ENCODE data around the gene ATAD2B.
"Not testable (repeated sequence)": the region's sequence is repeated elsewhere in the genome, so short reads cannot be mapped to it uniquely, and the experiment has no call there.

ATAD2B gene

DNA sequence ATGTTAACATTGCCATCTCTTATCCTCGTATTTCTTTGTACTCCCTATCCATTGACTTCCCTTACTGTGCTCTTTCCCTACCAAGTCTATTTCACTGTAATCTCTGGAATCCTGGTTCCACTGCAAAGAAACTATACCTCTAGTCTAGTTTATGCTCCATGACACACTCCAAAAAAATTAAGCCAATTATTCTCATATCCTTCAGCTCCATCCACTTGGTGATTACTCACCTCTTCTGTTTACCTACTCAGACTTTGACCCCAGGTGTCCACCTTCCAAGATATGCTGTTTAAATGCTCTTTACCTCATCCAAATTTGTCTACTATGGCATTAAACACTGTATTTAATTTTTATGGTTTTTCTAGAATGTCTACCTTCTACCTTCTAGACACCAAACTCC is 137.9 kb downstream of the ATAD2B start:
- no peak for DNase-seq (ENCODE audit: low spot score)

GRCh38 chr2:23788100-23788499 is 138.8 kb downstream of the ATAD2B start:
- DNase-seq (ENCODE audit: low spot score), result no peak

DNA sequence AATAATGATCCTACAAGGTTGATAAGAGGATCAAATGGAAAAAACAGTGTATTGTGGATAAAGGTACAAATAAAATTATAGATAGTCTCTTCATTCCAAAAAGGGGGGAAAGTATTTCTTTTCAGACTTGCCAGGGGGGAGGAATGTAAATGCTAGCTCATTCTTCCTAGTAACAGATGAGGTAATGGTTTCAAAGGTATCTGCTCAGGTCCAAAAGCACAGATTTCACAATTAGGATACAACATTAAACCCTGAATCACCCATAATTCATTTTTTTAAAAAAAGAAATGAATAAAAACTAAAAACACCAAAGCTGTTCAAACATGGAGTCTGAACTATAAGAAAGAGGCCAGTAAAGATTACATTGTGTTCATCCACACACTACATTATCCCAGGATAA is 142.0 kb downstream of the ATAD2B start:
- DNase-seq (ENCODE audit: low spot score), result no peak

- no peak for DNase-seq (ENCODE audit: low spot score)
These were observed 144.3 kb downstream of the ATAD2B start for GRCh38 chr2:23782646-23783045.

DNA sequence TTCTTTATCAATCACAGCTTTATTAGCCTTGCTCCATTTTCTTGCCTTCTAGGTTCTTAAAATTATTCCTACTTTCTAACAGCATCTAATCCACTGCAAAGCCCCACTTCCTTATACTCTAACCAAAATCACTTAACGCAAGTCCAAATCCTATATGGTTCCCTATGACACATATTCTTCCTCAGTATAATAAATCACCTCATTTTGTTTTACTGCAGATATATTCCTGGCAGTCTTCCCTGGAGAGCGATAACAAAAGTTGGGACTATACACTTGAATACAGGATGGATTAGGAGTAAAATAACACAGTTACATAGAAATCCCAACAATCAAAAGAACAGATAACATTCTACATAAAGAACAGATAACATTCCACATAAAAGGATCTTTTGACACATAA is 144.8 kb downstream of the ATAD2B start:
- no peak for DNase-seq (ENCODE audit: low spot score)

DNA sequence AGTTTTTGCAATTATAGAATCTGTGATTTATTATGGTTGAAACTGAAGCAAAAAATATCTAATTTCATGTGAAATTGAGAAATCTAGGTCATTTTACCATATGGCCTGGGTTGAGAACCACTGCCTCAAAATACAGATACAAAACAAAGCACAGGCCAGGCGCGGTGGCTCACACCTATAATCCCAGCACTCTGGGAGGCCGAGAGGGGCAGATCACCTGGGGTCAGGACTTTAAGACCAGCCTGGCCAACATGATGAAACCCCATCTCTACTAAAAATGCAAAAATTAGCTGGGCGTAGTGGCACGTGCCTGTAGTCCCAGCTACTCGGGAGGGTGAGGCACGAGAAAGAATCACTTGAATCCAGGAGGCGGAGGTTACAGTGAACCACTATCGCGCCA is 146.5 kb downstream of the ATAD2B start:
- not testable (repeated sequence) for DNase-seq (ENCODE audit: low spot score)

DNA sequence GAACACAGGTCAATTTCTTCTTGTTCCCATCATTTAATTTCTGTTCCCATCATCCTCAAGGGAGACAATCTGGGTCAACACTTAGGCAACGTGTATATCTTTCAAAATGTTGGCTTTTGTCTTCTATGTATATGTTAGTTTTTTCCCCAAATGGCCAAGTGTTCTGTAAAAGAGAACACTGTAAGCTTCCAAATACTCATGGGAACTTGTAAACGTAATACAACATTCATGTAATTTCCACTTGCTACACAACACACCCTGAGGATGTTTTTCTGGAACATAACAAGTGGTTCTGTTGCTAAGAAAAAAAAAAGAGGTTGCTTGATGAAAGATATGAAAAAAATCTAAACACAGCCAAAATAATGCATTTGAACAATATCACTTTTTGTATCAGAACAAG is 149.1 kb downstream of the ATAD2B start:
- DNase-seq (ENCODE audit: low spot score), result no peak

GRCh38 chr2:23776021-23776420 is 150.9 kb downstream of the ATAD2B start:
- DNase-seq (ENCODE audit: low spot score), result no peak

DNA sequence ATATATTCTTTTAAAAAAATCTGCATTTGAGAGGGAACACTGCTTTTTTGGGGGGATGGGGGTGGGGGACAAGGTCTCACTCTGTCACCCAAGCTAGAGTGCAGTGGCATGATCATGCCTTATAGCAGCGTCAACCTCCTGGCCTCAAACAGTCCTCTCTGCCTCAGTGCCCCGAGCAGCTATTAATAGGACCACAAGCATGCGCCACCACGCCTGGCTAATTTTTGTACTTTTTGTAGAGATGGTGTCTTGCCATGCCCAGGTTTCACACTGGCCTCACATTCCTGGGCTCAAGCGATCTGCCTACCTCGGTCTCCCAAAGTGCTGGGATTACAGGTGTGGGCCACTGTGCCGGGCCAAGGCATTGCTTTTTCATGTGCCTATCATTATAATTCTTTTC is 154.2 kb downstream of the ATAD2B start:
- no peak for DNase-seq (ENCODE audit: low spot score)

DNA sequence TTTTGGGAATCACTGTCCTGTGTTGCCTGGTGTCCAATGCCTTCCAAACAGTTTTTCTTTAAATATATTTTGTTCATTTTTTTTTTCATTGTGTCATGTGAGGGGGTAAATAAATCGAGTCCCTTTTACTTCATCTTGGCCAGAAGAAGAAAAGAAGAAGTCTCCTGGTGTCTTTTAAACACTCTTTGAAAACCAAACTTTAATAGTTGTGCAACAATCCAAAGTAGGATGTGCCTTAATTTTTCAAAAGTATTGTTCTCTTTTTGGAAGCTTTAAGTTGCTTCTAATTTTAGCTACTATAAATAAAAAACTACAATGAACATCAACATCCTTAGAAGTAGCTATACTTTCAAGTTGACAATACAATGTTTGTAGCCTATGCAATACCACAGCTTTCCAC is 154.9 kb downstream of the ATAD2B start:
- DNase-seq (ENCODE audit: low spot score), result no peak

- DNase-seq (ENCODE audit: low spot score), result no peak
These were observed 157.6 kb downstream of the ATAD2B start for GRCh38 chr2:23769364-23769763.

GRCh38 chr2:23767876-23768621 is 158.9 kb downstream of the ATAD2B start:
- DNase-seq (ENCODE audit: low spot score), result no peak

DNA sequence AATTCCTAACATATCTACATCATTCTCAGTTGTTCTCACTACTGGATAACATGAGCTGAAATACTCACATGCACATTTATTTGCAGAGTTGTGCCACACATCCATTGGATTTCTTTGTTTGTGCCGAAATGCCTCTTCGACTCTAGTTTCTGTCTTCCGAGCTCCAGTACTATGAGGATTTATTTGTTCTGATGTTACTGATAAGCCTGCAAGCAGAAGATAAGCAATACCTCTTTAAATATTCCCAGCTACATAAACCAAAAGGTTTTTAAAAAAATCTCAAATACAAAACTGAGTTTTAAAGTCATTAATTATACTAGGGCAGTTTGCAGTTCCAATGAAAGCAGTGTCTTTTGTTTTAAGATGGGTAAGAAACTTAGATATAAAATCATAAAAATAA is 164.8 kb downstream of the ATAD2B start:
- DNase-seq (ENCODE audit: low spot score), result no peak

DNA sequence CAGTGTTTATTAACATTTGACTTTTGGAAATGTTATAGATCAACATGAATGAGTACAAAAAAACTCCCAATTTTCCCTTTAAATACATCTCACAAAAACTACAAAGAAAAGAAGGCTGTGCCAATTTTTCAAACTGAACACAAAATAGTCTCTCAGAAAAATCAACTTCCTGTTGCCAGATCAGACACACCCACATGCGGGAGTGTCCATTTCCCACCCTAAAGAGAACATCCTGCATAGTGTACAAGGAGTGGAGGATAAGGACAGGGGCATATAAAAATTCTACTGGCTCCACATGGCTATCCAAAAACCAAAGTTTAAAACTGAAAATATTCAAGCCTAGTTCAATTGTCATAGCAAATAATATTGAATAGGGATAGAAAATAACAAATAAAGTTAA is 165.3 kb downstream of the ATAD2B start:
- DNase-seq (ENCODE audit: low spot score), result no peak

GRCh38 chr2:23760736-23761135 is 166.2 kb downstream of the ATAD2B start:
- DNase-seq (ENCODE audit: low spot score), result peak; percentile 20

- DNase-seq (ENCODE audit: low spot score), result peak; percentile 46
These were observed 169.1 kb downstream of the ATAD2B start for GRCh38 chr2:23757686-23758433.

- DNase-seq (ENCODE audit: low spot score), result no peak
These were observed 170.2 kb downstream of the ATAD2B start for GRCh38 chr2:23756593-23757292.

- DNase-seq (ENCODE audit: low spot score), result no peak
These were observed 172.0 kb downstream of the ATAD2B start for GRCh38 chr2:23754970-23755369.

DNA sequence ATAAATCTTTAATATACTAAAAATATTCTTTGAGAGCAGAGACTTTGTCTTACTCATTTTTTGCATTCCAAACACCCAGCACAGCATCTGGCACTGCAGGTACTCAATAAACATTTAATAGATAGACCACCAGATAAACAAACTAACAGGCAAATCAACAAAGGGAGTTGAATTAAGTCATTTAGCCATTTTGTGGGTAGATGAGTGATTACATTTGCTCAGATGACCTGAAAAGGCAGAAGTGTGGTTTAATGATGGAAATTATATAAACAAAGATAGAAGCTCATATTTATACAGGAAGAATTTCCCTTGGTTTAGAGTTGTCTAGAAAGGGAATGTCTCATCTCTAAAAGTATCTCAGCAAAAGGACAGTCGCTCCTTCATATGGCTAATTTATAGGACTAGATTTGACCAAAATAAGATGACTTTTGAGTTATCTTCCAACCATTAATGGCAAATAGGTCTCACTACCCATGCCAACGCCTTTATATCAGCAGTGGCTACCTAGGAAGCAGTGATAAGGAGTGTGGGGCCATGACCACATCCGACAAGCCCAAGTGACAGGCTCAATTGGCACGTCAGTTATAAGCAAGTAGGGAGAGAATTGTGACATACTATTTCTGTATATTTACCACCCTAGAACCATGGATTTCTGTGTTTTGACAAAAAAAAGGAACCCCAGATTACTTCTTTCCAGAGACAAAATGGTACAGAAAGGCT is 173.5 kb downstream of the ATAD2B start:
- no peak for DNase-seq (ENCODE audit: low spot score)

- no peak for DNase-seq (ENCODE audit: low spot score)
These were observed 175.1 kb downstream of the ATAD2B start for GRCh38 chr2:23751747-23752265.

DNA sequence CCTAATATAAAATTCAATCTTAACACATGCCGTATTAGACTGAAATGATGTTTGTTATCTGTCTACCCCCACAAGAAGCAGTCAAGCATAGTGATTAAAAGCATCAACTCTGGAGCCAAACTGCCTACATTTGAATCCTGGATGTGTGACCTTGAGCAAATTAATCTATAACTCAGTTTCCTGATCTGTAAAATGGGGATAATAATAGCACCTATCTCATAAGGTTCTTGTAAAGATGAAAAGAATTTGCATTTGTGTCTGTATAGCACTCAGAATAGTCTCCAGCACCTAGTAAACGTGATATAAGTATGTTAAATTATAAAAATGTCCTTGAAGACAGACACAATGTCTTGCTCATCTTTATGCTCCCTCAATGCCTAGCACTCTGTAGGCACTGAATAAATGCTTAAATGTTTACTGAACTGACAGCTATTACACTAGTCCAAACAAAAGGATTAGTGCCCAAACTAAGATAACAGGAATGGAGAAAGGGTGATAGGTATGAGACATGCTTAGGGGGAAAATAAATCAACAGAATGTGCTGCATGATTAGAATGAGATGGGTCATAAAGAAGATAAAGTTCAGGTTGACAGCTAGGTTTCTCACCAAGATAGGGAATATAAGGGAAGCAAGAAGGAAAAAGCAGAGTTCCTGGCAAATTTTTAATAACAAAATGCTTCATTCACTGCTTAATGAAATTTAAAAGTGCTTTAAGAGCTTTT is 180.6 kb downstream of the ATAD2B start:
- no peak for DNase-seq (ENCODE audit: low spot score)

All from AG08396 (cell line).